Myocyte (in vitro differentiated cells): Measurements from ENCODE around the gene POLN. TPM values are rescaled to one million over a fixed set of nuclear protein-coding genes. Genes with fewer than 3 reads are reported as not detected.
A peak's percentile ranks its signal among the peaks of the same experiment; 100 is the strongest.

Source experiments
- DNase-seq: peaks from one replicate; pipeline ENCODE4 v3.0.0-alpha.2; 2012; ENCODE audit warnings: low read depth
- total RNA-seq: library from RNA; depleted of rRNA; stranded (reverse); fragments of >200 nt; gene quantifications from 2 replicates; pipeline ENCODE4 v1.2.3, GENCODE V29; 2014

POLN gene
- total RNA-seq, 1 donor from 2014 or later = 7.8 TPM

- no peak for DNase-seq
Measured at GRCh38 chr4:2264481-2265041, 22.6 kb upstream of the POLN start.

GRCh38 chr4:2263926-2264321 lies 22.0 kb upstream of the POLN start:
- no peak for DNase-seq

GRCh38 chr4:2262944-2263250 lies 21.0 kb upstream of the POLN start:
- no peak for DNase-seq

GRCh38 chr4:2262145-2262943 lies 20.4 kb upstream of the POLN start:
- peak; percentile 99 for DNase-seq

GRCh38 chr4:2261853-2262144 lies 19.9 kb upstream of the POLN start, which contains the start of gene MXD4:
TSS of gene MXD4 (minus strand) at chr4:2262109. CDS start at chr4:2261980, 129 bp downstream.
- DNase-seq = no peak

GRCh38 chr4:2261110-2261852 lies 19.4 kb upstream of the POLN start:
- DNase-seq = peak; percentile 51

- DNase-seq = no peak
Measured at GRCh38 chr4:2260344-2261109, 18.6 kb upstream of the POLN start.

- DNase-seq = no peak
Measured at GRCh38 chr4:2259541-2260343, 17.8 kb upstream of the POLN start.

GRCh38 chr4:2259036-2259540 lies 17.2 kb upstream of the POLN start:
- no peak for DNase-seq

GRCh38 chr4:2258091-2259035 lies 16.4 kb upstream of the POLN start:
- no peak for DNase-seq

GRCh38 chr4:2257361-2258081 lies 15.6 kb upstream of the POLN start:
- no peak for DNase-seq

GRCh38 chr4:2256781-2257191 lies 14.9 kb upstream of the POLN start:
- DNase-seq = no peak

- DNase-seq = no peak
Measured at GRCh38 chr4:2256156-2256731, 14.3 kb upstream of the POLN start.

- DNase-seq = no peak
Measured at GRCh38 chr4:2255501-2256155, 13.7 kb upstream of the POLN start.

GRCh38 chr4:2254665-2255500 lies 13.0 kb upstream of the POLN start:
- no peak for DNase-seq

- DNase-seq = peak; percentile 38
Measured at GRCh38 chr4:2253160-2254084, 11.5 kb upstream of the POLN start.
